ENCODE data around the gene SLC23A2.

- TF ChIP-seq CTCF (tag by site-specific recombination; IDR thresholded peaks at IDR 0.05) (no peak), ZNF670 (tag by site-specific recombination; IDR thresholded peaks at IDR 0.05; ENCODE audit: low read depth) (no peak), ZBTB7A (tag by site-specific recombination; IDR thresholded peaks at IDR 0.05; ENCODE audit: low read depth) (no peak), ZNF391 (tag by site-specific recombination; IDR thresholded peaks at IDR 0.05; ENCODE audit: borderline replicate concordance, low read depth) (no peak), ZNF23 (tag by site-specific recombination; IDR thresholded peaks at IDR 0.05; ENCODE audit: borderline replicate concordance) (no peak), ZBTB49 (tag by site-specific recombination; IDR thresholded peaks at IDR 0.05; ENCODE audit: low read depth) (no peak), REST (tag by site-specific recombination; IDR thresholded peaks at IDR 0.05) (no peak), ZNF274 (IDR thresholded peaks at IDR 0.05; ENCODE audit: low read length) (no peak), ZNF274 (tag by site-specific recombination; IDR thresholded peaks at IDR 0.05; ENCODE audit: borderline replicate concordance) (no peak), ATF2 (tag by site-specific recombination; IDR thresholded peaks at IDR 0.05; ENCODE audit: low read depth) (no peak), PRDM4 (tag by site-specific recombination; IDR thresholded peaks at IDR 0.05) (no peak), ZNF660 (tag by site-specific recombination; IDR thresholded peaks at IDR 0.05) (no peak), ZNF292 (tag by site-specific recombination; IDR thresholded peaks at IDR 0.05; ENCODE audit: borderline replicate concordance, low read depth) (no peak), ZNF169 (tag by site-specific recombination; IDR thresholded peaks at IDR 0.05) (no peak)
Observed at GRCh38 chr20:4811661-4812181, 189.6 kb downstream of the SLC23A2 start.

Measured in HEK293 (cell line).